ENCODE data around the gene NBEA.
A peak's percentile ranks its signal among the peaks of the same experiment; 100 is the strongest.
"Not testable (repeated sequence)": the region's sequence is repeated elsewhere in the genome, so short reads cannot be mapped to it uniquely, and the experiment has no call there.

NBEA gene

DNA sequence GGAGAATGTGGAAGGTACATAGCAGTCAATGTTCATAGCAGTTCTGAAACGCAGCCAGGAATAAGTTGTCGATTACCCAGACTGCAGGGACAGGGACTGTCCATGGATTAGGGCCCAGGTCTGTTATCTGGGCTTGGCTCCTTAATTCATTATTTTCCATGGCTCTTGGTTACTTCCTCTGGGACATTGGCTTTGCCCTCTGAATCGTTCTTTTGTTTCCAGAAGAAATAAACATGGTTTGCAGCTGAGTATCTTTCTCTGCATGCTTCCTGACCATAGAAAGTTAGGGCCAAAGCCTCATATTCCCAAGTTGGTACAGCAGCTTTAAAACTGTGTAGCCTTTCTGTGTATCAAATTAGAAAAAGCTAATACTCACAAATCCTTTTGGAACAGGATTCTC, 656.2 kb downstream of the NBEA start:
- no peak for DNase-seq

DNA sequence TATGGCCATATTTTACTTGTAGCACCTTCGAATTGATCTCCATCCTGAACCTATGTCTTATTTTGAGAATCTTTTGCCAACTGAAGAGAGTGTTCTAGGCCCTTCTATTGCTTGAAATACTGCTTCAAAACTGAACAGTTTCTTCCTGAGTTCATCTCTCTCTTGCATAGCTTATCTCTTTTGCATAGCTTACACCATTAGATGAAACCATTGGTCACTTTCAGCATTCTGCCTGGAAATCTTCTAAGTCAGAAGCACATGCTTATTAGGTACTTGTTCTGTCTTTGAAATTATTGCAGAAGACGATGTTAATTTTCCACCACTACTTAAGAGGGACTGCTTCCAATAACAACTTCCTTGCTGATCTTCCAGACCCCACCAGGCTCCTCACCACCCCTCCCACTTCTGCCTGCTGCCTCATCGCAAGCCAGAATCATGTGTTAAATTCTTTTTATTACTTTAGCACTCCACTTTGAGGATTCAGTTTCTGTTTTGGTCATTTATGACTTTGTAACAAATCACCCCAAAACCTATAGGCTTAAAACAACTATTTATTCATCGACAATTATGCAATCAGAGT, 656.8 kb downstream of the NBEA start:
- no peak for DNase-seq

DNA sequence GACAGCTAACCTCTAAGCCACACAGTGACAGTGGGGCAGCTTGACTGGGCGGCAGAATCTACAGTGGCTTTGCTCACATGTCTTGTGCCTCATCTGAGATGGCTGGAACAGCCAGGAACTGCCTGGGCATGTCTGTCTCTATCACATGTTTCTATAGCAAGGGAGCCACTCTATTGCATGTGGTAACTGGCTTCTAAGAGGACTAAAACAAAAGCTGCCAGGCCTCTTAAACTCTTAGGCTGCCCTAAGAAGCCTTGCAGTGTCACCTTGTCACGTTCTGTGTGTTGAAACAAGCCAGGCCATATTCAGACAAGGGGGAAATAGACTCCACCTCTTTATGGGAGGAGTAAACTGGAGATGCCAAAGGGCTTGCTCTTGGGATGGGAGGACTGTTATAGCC, 657.3 kb downstream of the NBEA start:
- DNase-seq = peak; percentile 30

DNA sequence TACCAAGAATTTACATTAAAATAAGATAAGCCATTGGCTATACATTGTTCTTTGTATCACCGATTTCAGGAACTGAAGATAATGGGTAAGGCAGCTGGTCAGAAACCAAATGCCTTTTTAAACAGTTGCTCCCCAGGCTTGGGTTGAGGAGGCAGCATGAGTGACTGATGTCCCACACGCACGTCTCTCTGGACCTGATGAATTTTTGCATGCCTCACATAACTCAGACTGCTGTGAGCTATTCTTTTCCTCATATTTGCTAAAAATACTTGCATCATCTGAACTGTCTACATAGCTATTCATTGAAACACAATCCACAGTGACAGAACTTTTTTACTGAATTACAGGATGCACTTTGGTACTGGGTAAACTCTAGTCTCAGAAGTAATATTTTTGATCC, 658.1 kb downstream of the NBEA start:
- DNase-seq = no peak

GRCh38 chr13:35603593-35604285, 661.7 kb downstream of the NBEA start:
- DNase-seq = no peak

DNA sequence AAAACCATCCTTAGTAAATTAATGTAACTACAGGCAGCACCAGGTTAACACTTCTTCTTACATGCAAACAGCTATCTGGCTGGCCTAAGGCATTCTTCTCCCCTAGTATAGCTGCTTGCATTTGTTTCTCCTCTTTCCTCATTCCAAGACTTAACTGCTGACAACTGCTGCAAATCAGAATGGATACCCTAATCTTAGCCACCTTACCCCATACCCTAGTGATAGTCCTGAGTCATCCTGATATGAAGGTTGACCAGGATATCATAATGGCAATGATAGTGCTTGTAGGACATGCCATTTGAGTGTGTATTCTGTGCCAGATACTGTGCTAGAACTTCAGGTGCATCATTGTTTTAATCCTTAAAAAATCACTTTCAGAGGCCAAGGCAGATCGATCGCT, 672.6 kb downstream of the NBEA start:
- no peak for DNase-seq

GRCh38 chr13:35617420-35617819, 675.4 kb downstream of the NBEA start:
- DNase-seq = no peak

DNA sequence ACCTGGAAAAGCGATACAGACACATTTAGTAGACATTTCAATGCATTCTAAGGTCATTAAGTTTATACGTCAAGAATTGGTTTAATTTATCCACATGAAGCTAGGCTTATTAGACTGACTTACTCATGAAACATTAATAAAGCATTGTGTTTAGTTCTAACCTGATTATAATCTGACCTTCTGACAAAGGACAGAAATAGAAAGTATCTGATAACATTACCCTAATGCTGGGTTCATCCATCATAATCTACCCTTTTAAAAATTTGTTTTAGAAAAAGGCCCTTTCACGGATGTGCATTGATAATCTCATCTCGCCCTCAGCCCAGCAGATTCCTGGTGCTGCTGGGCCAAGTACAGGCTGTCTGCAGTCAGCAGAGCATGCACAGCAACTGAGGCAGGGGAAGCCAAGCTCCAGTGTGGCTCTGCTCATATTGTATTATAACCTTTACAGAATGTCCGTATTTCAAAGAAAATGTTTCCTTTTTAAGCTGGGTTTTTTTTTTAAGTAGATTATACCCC, 676.6 kb downstream of the NBEA start:
- DNase-seq = no peak

DNA sequence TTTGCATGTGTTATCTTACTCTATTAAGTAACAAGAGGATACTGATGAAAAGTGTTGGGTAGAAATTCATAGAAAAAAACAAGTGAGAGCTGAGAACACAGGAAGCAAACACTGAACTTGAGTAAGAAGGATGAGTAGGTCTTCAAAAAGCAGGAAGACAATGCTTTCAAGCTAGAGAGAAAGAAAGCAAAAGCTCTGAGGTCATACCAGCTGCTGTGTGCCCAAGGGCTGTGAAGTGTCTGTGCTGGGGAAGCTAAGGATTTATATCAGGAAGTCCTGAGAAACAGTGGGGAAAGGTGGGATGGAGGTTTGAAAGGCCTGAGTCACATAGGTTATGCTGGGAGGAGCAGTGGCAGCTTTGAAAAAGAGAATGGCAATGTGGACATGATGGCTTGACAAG, 679.9 kb downstream of the NBEA start:
- peak; percentile 50 for DNase-seq

DNA sequence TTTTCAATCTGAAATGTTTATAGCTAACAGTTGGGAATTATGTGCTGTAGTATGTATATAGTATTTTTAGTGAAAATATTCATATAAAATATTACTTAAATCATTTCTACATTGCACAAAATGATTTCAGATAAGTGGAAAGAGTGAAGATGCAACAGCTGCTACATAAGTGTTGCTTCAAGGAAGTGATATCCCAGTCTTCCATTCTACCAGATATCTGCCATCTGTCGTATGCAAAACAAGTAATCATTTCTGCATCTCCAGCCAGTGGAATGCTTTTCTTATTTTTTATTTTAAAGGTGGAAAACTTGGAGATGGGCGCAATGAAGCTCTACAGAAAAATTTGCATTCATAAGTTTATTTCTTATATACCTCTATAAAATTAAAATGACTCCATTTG, 687.0 kb downstream of the NBEA start:
- no peak for DNase-seq

DNA sequence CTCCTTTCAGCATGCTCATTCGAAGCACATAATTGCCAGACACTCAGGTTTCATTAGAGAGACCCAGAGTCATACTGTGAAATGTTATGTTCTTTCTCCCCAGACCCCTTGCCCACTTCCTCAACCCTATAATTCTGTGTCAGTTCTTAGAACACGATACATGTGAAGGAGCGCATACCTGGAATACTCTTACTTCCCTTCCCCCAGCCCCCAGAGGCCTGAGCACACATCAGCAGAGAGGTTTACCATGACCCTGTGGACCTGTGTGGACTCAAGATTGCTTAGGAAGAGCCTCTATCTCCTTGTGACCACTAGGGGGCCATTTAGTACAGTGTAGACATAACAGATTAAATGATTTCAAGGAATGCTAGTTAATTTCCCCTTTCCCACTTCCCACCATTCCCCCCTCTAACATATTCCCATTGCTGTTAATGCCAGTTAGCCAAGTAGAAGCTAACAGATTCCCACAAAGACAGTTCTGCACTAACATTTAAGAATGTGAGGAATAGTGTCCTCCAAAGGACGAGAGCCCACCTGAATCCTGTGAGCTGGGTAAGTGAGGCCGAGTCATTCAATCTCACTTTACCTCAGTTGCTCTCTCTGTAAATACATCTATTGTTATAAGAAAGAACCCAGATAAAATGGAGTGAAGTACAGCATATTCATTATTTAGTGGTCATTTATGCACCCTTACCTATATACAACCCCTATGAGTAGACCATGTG, 688.6 kb downstream of the NBEA start:
- peak; percentile 81 for DNase-seq

DNA sequence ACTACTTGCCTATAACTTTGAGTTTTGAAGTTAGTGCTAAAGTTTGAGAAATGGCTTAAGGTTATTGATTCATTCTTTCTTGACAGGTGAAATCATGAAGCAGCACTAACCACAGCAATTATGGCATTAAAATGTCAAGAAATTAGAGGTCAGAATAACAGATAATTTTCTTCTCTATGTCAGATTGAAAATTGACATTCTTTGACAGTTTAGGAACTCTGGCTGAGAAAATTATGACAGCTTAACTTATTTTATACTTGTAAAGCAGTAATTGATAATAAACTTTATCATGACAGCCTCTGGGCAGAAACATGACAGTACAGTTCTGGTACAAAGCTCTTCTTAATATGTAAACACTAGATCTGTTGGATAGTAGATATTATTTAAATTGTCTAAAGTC, 689.6 kb downstream of the NBEA start:
- DNase-seq = no peak

- no peak for DNase-seq
Observed at GRCh38 chr13:35643625-35644024, 701.6 kb downstream of the NBEA start.

- no peak for DNase-seq
Observed at GRCh38 chr13:35646056-35646774, 704.1 kb downstream of the NBEA start.

DNA sequence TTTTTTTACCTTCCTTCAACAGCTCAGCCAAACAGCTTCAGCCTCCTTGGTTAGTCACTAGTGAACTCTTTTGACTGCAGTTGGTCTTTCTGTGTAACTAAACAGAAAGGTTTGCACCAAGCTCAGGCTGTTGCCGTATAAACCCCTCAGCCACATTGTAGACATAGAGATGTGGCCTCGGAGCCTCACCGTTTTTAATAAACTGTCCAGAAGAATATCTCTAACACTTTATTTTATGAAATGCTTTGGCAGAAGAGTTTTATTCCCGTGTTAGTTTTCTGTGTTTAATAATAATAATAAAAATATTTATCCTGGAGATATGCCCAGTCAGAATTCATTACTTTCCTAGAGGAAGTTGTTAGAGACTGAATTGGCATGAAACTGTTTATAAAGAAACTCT, 706.1 kb downstream of the NBEA start:
- no peak for DNase-seq

DNA sequence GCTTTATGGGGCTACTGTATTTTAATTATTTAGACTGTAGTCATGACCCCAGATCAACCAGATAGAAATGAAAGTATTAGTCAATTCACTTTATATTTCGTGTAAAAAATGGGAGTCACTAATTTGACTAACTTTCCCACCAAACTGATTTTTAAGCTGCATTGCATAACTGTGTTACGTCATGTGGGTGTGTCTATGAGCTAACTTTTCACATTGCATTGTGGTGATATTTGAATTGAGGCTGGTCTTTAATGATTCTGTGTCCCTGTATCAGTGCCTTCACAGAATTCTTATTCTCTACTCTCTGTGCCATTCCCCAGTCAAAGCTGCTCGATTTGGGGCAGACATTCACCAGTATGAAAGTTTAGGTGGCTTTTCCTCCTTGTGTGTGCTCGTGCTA, 707.1 kb downstream of the NBEA start:
- peak; percentile 42 for DNase-seq

DNA sequence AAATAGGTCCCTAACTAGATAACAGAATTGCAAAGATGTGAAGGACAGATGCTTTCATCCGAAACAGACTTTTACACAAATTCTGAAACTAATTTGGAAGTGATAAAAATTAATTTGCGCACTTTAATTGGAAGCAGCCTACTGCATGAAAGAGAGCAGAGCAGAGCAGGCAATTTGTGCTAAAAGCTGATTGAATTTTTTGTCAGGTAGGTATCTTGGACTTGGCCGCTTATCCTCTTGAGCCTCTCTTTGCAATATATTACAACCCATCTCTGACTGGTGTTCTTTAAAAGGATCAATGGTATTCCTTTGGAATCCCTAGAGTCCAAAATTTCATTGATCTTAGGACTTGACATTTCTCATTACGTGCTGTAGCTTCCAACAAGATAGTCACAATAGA, 717.7 kb downstream of the NBEA start:
- no peak for DNase-seq

- DNase-seq = no peak
Observed at GRCh38 chr13:35664747-35665146, 722.7 kb downstream of the NBEA start.

GRCh38 chr13:35669321-35669720, 727.3 kb downstream of the NBEA start:
- DNase-seq = no peak

DNA sequence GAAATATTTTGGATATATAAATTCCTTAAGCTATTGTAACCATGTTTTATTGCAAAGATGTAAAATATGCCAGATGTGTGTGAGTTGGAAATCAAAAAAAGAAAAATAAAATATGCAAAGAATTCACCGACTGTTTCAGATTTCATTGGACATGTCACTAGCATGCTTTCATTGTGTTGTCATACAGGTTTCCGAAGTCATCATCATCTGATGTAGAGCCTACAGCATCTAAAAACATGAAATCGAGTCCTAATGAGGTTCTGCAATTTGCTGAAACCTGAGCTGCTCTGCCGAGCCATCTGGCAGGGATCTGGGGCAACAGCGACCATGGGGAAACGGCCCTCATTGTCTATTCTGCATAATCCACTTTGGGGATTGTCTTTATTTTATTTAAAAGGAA, 730.5 kb downstream of the NBEA start:
- DNase-seq = no peak

DNA sequence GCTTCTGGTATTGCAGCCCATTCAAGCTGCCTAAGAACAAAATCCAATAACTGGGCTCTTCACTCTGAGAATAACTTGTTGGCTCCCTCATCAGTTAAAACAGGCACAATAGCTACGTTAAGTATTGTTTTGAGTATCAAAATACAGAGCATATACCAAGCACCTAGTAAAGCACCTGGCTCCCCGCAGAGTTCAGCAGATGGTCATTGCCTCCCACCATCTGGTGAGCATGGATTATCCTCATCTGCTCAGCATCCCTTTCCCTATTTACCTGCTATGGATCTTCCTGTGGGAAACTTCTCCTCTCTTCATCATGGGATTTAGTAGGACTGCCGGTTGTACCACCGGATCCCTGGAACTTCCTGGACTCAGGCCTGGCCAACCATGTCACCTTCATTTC, 733.6 kb downstream of the NBEA start:
- no peak for DNase-seq

- not testable (repeated sequence) for DNase-seq
Observed at GRCh38 chr13:35677863-35678262, 735.8 kb downstream of the NBEA start.

DNA sequence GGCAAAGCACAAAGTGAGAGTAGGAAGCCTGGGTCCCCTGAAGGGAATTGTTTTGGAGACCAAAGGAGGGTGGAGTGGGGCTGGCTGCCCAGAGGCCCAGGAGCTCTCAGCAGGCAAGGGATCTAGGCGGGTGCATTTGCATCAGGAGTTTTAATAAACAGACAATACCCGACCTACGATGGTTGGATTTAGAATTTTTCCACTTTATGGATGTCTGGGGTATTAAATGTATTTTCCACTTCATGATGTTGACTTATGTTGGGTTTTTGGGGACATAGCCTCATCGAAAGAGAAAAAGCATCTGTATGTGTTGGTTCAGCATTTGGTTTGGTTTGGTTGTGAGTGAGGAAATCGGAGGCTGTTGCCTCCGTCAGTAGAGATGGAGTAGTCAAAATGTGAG, 739.6 kb downstream of the NBEA start:
- DNase-seq = no peak

DNA sequence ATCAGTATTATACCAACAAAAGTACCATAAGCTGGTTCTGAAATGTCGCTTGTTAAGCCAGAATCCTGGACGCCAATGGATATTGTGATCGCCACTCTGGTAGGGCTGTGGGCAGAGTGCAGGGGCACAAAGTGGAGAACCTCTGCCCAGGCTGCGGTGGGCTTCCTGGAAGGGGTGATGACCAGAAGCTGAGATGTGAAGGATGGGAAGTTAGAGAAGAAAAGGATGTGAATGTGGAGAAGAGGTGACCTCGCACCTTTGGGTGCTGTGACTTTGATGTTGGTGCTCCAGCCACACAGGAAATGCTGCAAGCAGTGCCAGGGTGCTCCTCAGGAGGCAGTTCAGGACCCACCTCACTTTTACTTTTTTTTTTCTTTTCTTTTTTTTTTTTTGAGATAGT, 742.4 kb downstream of the NBEA start:
- no peak for DNase-seq

Data from OCI-M1 (cell line).